Astrocyte (in vitro differentiated cells and primary cell): Measurements from ENCODE around the gene DZANK1. TPM values are rescaled to one million over a fixed set of nuclear protein-coding genes. Genes with fewer than 3 reads are reported as not detected.
"Not testable (repeated sequence)": the region's sequence is repeated elsewhere in the genome, so short reads cannot be mapped to it uniquely, and the experiment has no call there.

Experiments used
- DNase-seq: peaks from one replicate; pipeline ENCODE4 v3.0.0-alpha.2; 2010; ENCODE audit warnings: low read depth
- FAIRE-seq: peaks from 2 replicates; lab custom pipeline; 2011; peaks lifted over from hg19 to GRCh38; lab: Jason Lieb, UNC
- H2AFZ ChIP-seq: 2 replicates; pipeline ENCODE4 v1.6.0; 2012; ENCODE audit warnings: low read depth, low read length, inconsistent platforms
- H3K27ac ChIP-seq: 2 replicates; pipeline ENCODE4 v1.5.1; 2011; ENCODE audit warnings: low read depth, low read length, inconsistent platforms
- H3K27me3 ChIP-seq: 2 replicates; pipeline ENCODE4 v1.6.0; 2011; ENCODE audit warnings: low read length, inconsistent platforms; ENCODE audit not compliant: insufficient read depth
- H3K36me3 ChIP-seq: 2 replicates; pipeline ENCODE4 v1.5.1; 2011; ENCODE audit warnings: low read length, inconsistent platforms; ENCODE audit not compliant: insufficient read depth
- H3K4me1 ChIP-seq: 2 replicates; pipeline ENCODE4 v1.5.1; 2011; ENCODE audit warnings: low read length, inconsistent platforms; ENCODE audit not compliant: insufficient read depth
- H3K4me2 ChIP-seq: 2 replicates; pipeline ENCODE4 v1.6.0; 2012; ENCODE audit warnings: low read length, inconsistent platforms
- H3K4me3 ChIP-seq: 2 replicates; pipeline ENCODE4 v1.5.1; 2011; ENCODE audit warnings: low read depth, mild to moderate bottlenecking, low read length, inconsistent platforms; ENCODE audit not compliant: insufficient read depth
- H3K79me2 ChIP-seq: 2 replicates; pipeline ENCODE4 v1.6.0; 2012; ENCODE audit warnings: mild to moderate bottlenecking, low read length, inconsistent platforms; ENCODE audit not compliant: insufficient read depth
- H3K9ac ChIP-seq: 2 replicates; pipeline ENCODE4 v1.6.0; 2012; ENCODE audit warnings: mild to moderate bottlenecking, low read length, inconsistent platforms
- H3K9me3 ChIP-seq: 2 replicates; pipeline ENCODE4 v1.5.1; 2012; ENCODE audit warnings: low read depth, mild to moderate bottlenecking, low read length, inconsistent platforms; ENCODE audit not compliant: insufficient read depth
- H4K20me1 ChIP-seq: 2 replicates; pipeline ENCODE4 v1.6.0; 2012; ENCODE audit warnings: low read length, inconsistent platforms; ENCODE audit not compliant: insufficient read depth
- H3K27ac Mint-ChIP-seq: one replicate; pipeline ENCODE4 v1.8.0; 2021; ENCODE audit warnings: mild to moderate bottlenecking, mixed read lengths; ENCODE audit not compliant: unreplicated experiment
- H3K27me3 Mint-ChIP-seq: one replicate; pipeline ENCODE4 v1.8.0; 2021; ENCODE audit warnings: low read depth, mixed read lengths; ENCODE audit not compliant: unreplicated experiment
- H3K36me3 Mint-ChIP-seq: one replicate; pipeline ENCODE4 v1.8.0; 2021; ENCODE audit warnings: low read depth, mixed read lengths; ENCODE audit not compliant: unreplicated experiment
- H3K4me1 Mint-ChIP-seq: one replicate; pipeline ENCODE4 v1.8.0; 2021; ENCODE audit warnings: low read depth, mixed read lengths; ENCODE audit not compliant: unreplicated experiment
- H3K4me3 Mint-ChIP-seq: one replicate; pipeline ENCODE4 v1.8.0; 2021; ENCODE audit warnings: mild to moderate bottlenecking, moderate library complexity, mixed read lengths; ENCODE audit not compliant: unreplicated experiment
- H3K9me3 Mint-ChIP-seq: one replicate; pipeline ENCODE4 v1.8.0; 2021; ENCODE audit warnings: mild to moderate bottlenecking, mixed read lengths; ENCODE audit not compliant: unreplicated experiment
- EZH2 ChIP-seq: IDR thresholded peaks from 2 replicates; pipeline ENCODE4 v1.6.1; 2012; ENCODE audit warnings: mild to moderate bottlenecking, low read length, inconsistent platforms; ENCODE audit not compliant: insufficient read depth
- microRNA-seq: library from miRNA; unstranded; fragments of <30 nt; microRNA quantifications from one replicate; pipeline ENCODE4 v1.2.0, GENCODE V29; 2020
- total RNA-seq: library from RNA; stranded (reverse); gene quantifications from 2 replicates; pipeline ENCODE4 v1.2.1, GENCODE V29; 2021
- TF ChIP-seq, protein P1 (sequence below): IDR thresholded peaks from 2 replicates; pipeline ENCODE4 v1.5.1; 2011; ENCODE audit warnings: low read depth, mild to moderate bottlenecking, inconsistent platforms, low read length, moderate library complexity; ENCODE audit not compliant: insufficient read depth

Gene DZANK1
- total RNA-seq, 1 donor from 2014 or later = 3.0 TPM

DNA sequence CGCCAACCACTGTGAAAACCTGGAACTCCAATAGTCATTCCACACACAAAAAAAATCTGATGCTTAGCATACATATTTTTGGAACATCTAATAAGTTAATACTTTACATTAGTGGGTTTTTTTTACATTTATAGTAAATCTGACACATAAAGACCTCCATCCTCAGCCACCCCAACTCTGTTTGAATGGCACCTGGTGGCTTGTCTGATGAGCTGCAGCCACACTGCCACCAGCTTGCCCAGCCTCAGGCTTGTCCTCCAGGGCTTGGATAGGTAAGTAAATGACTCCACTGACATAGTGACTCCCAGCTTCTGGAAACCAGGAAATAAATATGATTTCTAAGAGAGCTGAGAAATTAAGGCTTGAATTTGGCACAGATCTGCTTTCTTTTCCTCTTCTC is 107.0 kb downstream of the DZANK1 start:
- Mint-ChIP-seq H3K4me3 (no peak overlapping the region), H3K27ac (no peak overlapping the region), H3K9me3 (peaks cover 2% of the 10 kb centered on the region), H3K4me1 (no peaks in the 10 kb centered on the region), H3K27me3 (no peaks in the 10 kb centered on the region), H3K36me3 (no peaks in the 10 kb centered on the region)
- no peaks in the 10 kb centered on the region for H3K4me1 ChIP-seq
- no peaks in the 10 kb centered on the region for H4K20me1 ChIP-seq
- H3K9ac ChIP-seq = no peak overlapping the region
- no peak for FAIRE-seq
- no peaks in the 10 kb centered on the region for H3K9me3 ChIP-seq
- no peaks in the 10 kb centered on the region for H3K27me3 ChIP-seq
- no peak overlapping the region for H3K4me3 ChIP-seq
- no peak overlapping the region for H3K4me2 ChIP-seq
- H3K36me3 ChIP-seq = no peaks in the 10 kb centered on the region
- H3K27ac ChIP-seq = no peak overlapping the region
- no peak overlapping the region for H2AFZ ChIP-seq
- no peak for DNase-seq
- no peaks in the 10 kb centered on the region for H3K79me2 ChIP-seq
- TF ChIP-seq, protein P1, sequence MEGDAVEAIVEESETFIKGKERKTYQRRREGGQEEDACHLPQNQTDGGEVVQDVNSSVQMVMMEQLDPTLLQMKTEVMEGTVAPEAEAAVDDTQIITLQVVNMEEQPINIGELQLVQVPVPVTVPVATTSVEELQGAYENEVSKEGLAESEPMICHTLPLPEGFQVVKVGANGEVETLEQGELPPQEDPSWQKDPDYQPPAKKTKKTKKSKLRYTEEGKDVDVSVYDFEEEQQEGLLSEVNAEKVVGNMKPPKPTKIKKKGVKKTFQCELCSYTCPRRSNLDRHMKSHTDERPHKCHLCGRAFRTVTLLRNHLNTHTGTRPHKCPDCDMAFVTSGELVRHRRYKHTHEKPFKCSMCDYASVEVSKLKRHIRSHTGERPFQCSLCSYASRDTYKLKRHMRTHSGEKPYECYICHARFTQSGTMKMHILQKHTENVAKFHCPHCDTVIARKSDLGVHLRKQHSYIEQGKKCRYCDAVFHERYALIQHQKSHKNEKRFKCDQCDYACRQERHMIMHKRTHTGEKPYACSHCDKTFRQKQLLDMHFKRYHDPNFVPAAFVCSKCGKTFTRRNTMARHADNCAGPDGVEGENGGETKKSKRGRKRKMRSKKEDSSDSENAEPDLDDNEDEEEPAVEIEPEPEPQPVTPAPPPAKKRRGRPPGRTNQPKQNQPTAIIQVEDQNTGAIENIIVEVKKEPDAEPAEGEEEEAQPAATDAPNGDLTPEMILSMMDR = no peak
- TF ChIP-seq EZH2 = no peak

DNA sequence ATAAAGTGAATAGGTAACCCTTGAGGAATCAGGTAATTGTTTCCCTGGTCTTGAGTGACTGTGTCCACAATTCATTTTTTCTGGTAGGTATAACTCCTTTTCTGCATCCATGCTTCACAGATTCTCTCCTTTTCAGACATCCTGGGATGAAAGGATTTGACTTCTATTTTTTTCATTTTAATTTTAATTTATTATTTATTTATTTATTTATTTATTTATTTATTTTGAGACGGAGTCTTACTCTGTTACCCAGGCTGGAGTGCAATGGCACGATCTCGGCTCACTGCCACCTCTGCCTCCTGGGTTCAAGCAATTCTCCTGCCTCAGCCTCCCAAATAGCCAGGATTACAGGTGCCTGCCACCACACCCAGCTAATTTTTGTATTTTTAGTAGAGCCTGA is 117.1 kb downstream of the DZANK1 start:
- H4K20me1 ChIP-seq = not testable (repeated sequence)

More for the DNA sequence above, 117.1 kb downstream of the DZANK1 start:
- H3K9me3 ChIP-seq, H3K4me3 ChIP-seq, H3K4me1 Mint-ChIP-seq, H3K27me3 ChIP-seq, H3K4me2 ChIP-seq, H3K9me3 Mint-ChIP-seq, H2AFZ ChIP-seq, H3K9ac ChIP-seq, H3K4me1 ChIP-seq, H3K27ac Mint-ChIP-seq, DNase-seq, H3K36me3 Mint-ChIP-seq, H3K4me3 Mint-ChIP-seq, H3K36me3 ChIP-seq, H3K27me3 Mint-ChIP-seq, FAIRE-seq, H3K79me2 ChIP-seq, H3K27ac ChIP-seq: not testable (repeated sequence)

Small RNA genes lying within 50 kb of the gene (microRNA-seq; reads per million reads assigned to microRNA genes)
- gene MIR3192 = 3.3 reads per million, percentile 9 among the genes with 10 or more reads in this experiment

Other genes starting within 250 kb of the DZANK1 start
- gene ZNF133, start 178.5 kb downstream of the DZANK1 start, total RNA-seq = 10.7 and 12.5 TPM in 2 replicates
- gene POLR3F, start 360 bp upstream of the DZANK1 start, total RNA-seq = 11.6 and 12.8 TPM in 2 replicates
- gene RBBP9, start 30.2 kb upstream of the DZANK1 start, total RNA-seq = 12.8 and 14.4 TPM in 2 replicates
- 61.5 and 66.4 TPM in 2 replicates for gene SEC23B, start 40.9 kb upstream of the DZANK1 start, total RNA-seq
- 51.3 and 56.9 TPM in 2 replicates for gene SMIM26, start 100.4 kb upstream of the DZANK1 start, total RNA-seq
- 38.1 and 40.5 TPM in 2 replicates for gene DTD1, start 121.0 kb upstream of the DZANK1 start, total RNA-seq